Thyroid gland (tissue), 4 donors: ENCODE data around the gene SULT1A1.
"Not testable (repeated sequence)": the region's sequence is repeated elsewhere in the genome, so short reads cannot be mapped to it uniquely, and the experiment has no call there.

Experiments used
- POLR2A ChIP-seq, 2 donors: fragments of 450-650 bp; IDR thresholded peaks; one replicate each; pipeline ENCODE4 v1.6.1; 2017; ENCODE audit warnings: antibody characterized with exemption in 2 of 2, mild to moderate bottlenecking in 2 of 2, moderate library complexity in 1 of 2
- TF ChIP-seq, protein P1 (sequence below), 6 experiments: fragments of 200-600 bp in 3 of 6; fragments of 450-650 bp in 3 of 6; sonication (generic) in 3 of 6; IDR thresholded peaks; one replicate each; pipeline ENCODE4 v1.5.1; 2016 to 2019; ENCODE audit warnings: antibody characterized with exemption in 6 of 6, mild to moderate bottlenecking in 2 of 6, inconsistent platforms in 1 of 6, moderate library complexity in 1 of 6

- TF ChIP-seq, protein P1, sequence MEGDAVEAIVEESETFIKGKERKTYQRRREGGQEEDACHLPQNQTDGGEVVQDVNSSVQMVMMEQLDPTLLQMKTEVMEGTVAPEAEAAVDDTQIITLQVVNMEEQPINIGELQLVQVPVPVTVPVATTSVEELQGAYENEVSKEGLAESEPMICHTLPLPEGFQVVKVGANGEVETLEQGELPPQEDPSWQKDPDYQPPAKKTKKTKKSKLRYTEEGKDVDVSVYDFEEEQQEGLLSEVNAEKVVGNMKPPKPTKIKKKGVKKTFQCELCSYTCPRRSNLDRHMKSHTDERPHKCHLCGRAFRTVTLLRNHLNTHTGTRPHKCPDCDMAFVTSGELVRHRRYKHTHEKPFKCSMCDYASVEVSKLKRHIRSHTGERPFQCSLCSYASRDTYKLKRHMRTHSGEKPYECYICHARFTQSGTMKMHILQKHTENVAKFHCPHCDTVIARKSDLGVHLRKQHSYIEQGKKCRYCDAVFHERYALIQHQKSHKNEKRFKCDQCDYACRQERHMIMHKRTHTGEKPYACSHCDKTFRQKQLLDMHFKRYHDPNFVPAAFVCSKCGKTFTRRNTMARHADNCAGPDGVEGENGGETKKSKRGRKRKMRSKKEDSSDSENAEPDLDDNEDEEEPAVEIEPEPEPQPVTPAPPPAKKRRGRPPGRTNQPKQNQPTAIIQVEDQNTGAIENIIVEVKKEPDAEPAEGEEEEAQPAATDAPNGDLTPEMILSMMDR (IDR thresholded peaks at IDR 0.05), result not testable (repeated sequence)
- TF ChIP-seq POLR2A (IDR thresholded peaks at IDR 0.05), result not testable (repeated sequence)
Observed at GRCh38 chr16:28630905-28631304, 21.1 kb upstream of the SULT1A1 start.
